ENCODE measurements around the gene SLC43A1. TPM values are rescaled to one million over a fixed set of nuclear protein-coding genes. Genes with fewer than 3 reads are reported as not detected.

Gene SLC43A1
- total RNA-seq, 1 donor from 2014 or later: 16.2 TPM

GRCh38 chr11:57511741-57512430 is 3.6 kb downstream of the SLC43A1 start:
- no peaks in the 10 kb centered on the region for H3K36me3 Mint-ChIP-seq (ENCODE audit: unreplicated experiment)
- H3K4me3 Mint-ChIP-seq (ENCODE audit: unreplicated experiment): no peak overlapping the region
- H3K27ac Mint-ChIP-seq (ENCODE audit: unreplicated experiment): peak overlapping the region; percentile 35
- TF ChIP-seq, protein P1, sequence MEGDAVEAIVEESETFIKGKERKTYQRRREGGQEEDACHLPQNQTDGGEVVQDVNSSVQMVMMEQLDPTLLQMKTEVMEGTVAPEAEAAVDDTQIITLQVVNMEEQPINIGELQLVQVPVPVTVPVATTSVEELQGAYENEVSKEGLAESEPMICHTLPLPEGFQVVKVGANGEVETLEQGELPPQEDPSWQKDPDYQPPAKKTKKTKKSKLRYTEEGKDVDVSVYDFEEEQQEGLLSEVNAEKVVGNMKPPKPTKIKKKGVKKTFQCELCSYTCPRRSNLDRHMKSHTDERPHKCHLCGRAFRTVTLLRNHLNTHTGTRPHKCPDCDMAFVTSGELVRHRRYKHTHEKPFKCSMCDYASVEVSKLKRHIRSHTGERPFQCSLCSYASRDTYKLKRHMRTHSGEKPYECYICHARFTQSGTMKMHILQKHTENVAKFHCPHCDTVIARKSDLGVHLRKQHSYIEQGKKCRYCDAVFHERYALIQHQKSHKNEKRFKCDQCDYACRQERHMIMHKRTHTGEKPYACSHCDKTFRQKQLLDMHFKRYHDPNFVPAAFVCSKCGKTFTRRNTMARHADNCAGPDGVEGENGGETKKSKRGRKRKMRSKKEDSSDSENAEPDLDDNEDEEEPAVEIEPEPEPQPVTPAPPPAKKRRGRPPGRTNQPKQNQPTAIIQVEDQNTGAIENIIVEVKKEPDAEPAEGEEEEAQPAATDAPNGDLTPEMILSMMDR (IDR thresholded peaks at IDR 0.05): no peak
- no peaks in the 10 kb centered on the region for H3K27me3 Mint-ChIP-seq (ENCODE audit: unreplicated experiment)
- H3K4me1 Mint-ChIP-seq (ENCODE audit: unreplicated experiment): peaks cover 8% of the 10 kb centered on the region
- DNase-seq (ENCODE audit: extremely low spot score, unreplicated experiment): no peak
- H3K9me3 Mint-ChIP-seq (ENCODE audit: unreplicated experiment): no peaks in the 10 kb centered on the region

DNA sequence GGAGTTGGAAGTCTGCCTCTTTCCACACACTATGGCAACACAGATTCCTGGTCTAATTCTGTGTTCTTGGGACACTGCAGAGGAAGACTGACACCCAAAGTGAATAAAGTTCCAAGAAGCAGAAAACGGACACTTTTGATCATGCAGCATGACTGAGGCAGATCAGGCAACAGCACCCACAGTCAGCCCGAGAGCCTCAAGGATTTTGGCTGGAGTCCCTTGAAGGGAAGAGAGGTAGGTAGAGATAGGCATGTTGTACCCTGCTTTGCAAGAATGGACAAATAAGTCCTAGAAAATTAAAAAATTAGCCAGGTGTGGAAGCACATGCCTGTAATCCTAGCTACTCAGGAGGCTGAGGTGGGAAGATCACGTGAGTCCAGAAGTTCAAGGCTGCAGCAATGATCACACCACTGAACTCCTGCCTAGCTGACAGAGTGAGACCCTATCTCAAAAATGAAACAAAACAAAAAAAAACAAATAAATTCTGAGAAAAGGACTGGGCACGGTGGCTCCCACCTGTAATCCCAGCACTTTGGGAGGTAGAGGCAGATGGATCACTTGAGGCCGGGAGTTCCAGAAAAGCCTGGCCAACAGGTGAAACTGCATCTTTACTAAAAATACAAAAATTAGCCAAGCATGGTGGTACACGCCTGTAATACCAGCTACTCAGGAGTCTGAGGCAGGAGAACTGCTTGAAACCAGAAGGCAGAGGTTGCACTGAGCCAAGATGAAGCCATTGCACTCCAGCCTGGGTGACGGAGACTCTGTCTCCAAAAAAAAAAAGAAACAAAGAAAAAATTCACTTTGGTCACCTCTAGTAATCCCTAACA is 6.9 kb downstream of the SLC43A1 start:
- DNase-seq (ENCODE audit: extremely low spot score, unreplicated experiment): no peak
- Mint-ChIP-seq H3K27ac (ENCODE audit: unreplicated experiment) (no peak overlapping the region), H3K9me3 (ENCODE audit: unreplicated experiment) (no peaks in the 10 kb centered on the region), H3K27me3 (ENCODE audit: unreplicated experiment) (no peaks in the 10 kb centered on the region), H3K36me3 (ENCODE audit: unreplicated experiment) (no peaks in the 10 kb centered on the region), H3K4me3 (ENCODE audit: unreplicated experiment) (no peak overlapping the region), H3K4me1 (ENCODE audit: unreplicated experiment) (no peaks in the 10 kb centered on the region)
- TF ChIP-seq, protein P1 (IDR thresholded peaks at IDR 0.05): no peak

DNA sequence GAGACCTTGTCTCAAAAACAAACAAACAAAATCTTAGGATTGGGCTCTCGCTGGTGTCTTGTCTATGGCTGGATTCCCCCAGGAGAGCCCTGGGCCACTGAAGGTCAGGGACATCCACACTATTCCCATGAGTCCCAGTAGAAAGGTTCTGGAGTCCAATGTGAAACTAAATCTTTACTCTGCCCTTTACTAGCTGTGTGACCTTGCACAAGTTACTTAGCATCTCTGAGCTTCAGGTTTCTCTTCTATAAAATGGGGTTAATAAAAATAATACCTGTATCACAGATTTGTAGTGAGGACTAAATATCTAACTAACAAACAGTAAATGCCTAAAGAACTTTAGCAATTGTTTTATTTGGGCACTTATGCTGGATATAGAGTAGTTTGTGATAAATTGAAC is 9.0 kb downstream of the SLC43A1 start:
- Mint-ChIP-seq H3K27me3 (ENCODE audit: unreplicated experiment) (no peaks in the 10 kb centered on the region), H3K27ac (ENCODE audit: unreplicated experiment) (no peak overlapping the region), H3K9me3 (ENCODE audit: unreplicated experiment) (no peaks in the 10 kb centered on the region), H3K36me3 (ENCODE audit: unreplicated experiment) (no peaks in the 10 kb centered on the region), H3K4me3 (ENCODE audit: unreplicated experiment) (no peak overlapping the region), H3K4me1 (ENCODE audit: unreplicated experiment) (no peaks in the 10 kb centered on the region)
- TF ChIP-seq, protein P1 (IDR thresholded peaks at IDR 0.05): no peak
- DNase-seq (ENCODE audit: extremely low spot score, unreplicated experiment): no peak

- no peak overlapping the region for H3K4me3 Mint-ChIP-seq (ENCODE audit: unreplicated experiment)
- TF ChIP-seq, protein P1 (IDR thresholded peaks at IDR 0.05): no peak
These were observed 11.0 kb downstream of the SLC43A1 start for GRCh38 chr11:57504511-57504910.

GRCh38 chr11:57502870-57503269 is 12.6 kb downstream of the SLC43A1 start:
- Mint-ChIP-seq H3K27ac (ENCODE audit: unreplicated experiment) (no peak overlapping the region), H3K9me3 (ENCODE audit: unreplicated experiment) (no peaks in the 10 kb centered on the region), H3K36me3 (ENCODE audit: unreplicated experiment) (no peaks in the 10 kb centered on the region), H3K27me3 (ENCODE audit: unreplicated experiment) (no peaks in the 10 kb centered on the region), H3K4me3 (ENCODE audit: unreplicated experiment) (no peak overlapping the region), H3K4me1 (ENCODE audit: unreplicated experiment) (peaks cover 12% of the 10 kb centered on the region)
- TF ChIP-seq, protein P1 (IDR thresholded peaks at IDR 0.05): no peak
- DNase-seq (ENCODE audit: extremely low spot score, unreplicated experiment): no peak

More at GRCh38 chr11:57504511-57504910, 11.0 kb downstream of the SLC43A1 start:
- Mint-ChIP-seq H3K36me3 (ENCODE audit: unreplicated experiment) (no peaks in the 10 kb centered on the region), H3K27ac (ENCODE audit: unreplicated experiment) (no peak overlapping the region), H3K27me3 (ENCODE audit: unreplicated experiment) (no peaks in the 10 kb centered on the region), H3K9me3 (ENCODE audit: unreplicated experiment) (no peaks in the 10 kb centered on the region), H3K4me1 (ENCODE audit: unreplicated experiment) (peaks cover 10% of the 10 kb centered on the region)
- no peak for DNase-seq (ENCODE audit: extremely low spot score, unreplicated experiment)

Data from osteocyte (in vitro differentiated cells).